Measurements from ENCODE around the gene SLX4.

The SLX4 gene

DNA sequence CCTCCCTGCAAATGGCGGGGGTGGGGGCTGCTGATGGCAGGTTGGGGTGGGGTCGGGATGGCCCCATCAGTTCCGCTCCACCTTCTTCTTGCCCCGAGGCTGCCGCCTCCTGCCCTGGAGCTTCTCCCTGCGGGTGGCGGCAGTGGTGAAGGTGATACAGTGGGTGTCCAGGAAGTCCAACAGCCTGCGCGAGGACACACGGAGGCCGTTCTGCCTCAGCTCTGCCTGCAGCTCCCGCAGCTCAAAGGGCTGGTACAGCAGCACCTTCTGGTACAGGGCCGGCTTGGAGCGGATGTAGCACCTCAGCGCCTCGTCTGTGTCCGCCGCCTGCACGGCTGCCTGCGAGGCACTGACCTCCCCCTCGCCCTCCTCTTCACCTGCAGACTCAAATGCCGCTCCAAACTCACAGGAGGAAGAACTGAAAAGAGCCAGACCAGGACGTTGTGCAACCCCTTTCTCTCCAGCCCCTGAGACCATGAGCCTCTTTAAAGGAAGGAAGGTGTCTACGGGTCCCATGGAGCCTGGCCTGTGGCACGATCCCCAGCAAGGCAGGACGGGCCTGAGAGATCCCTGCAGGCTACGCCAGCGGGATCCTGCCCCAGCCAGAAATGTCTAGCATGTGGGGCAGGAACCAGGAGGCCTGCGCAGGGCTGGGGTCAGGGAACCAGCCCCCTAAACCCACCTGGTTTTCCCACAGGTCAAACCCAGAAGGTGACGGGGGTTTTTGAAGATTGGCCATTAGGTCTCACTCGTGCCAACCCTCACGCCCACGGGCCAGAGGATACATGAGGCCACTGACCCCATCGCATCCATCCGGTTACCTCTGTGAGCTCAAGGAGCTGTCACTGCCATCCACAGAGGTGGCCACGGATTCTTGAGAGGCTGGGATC is 28.9 kb downstream of the SLX4 start:
- Histone ChIP-seq H3K4me3 (no peak overlapping the region), H3K4me1 (peaks cover 0 to 8% (median 3%) of the 10 kb centered on the region in 4 donors), H3K36me3 (peaks cover 6 to 45% (median 21%) of the 10 kb centered on the region in 3 donors), H3K27ac (no peak overlapping the region), H3K27me3 (peaks cover 0 to 14% of the 10 kb centered on the region in 2 donors), H3K9me3 (no peaks in the 10 kb centered on the region)
- DNase-seq: no peak
- no peak for TF ChIP-seq CTCF (IDR thresholded peaks at IDR 0.05)
- intact Hi-C loops (cut with DNase I; ENCODE audit: low total_unique reads): no loop called here

DNA sequence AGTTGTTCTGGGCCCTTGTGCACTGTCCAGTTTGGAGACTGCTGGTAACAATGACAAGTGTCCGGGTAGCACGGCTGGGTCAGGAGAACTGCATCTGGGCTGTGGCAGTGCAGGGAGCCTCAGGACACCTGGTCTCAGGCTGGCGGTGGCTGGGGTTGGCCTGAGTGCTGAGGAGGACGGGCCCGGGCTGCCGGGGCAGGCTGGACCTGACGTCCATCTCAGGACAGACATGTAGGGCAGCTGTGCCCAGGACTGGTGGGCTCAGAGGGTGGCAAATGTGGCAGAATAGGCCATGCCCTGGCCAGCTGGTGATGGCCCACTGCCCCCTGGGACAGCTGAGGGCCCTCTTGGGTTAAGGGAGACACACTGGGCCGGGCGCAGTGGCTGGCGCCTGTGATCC is 30.0 kb downstream of the SLX4 start:
- H3K4me3 ChIP-seq: no peak overlapping the region
- intact Hi-C loops (cut with DNase I; ENCODE audit: low total_unique reads): no loop called here
- peaks cover 6 to 33% (median 21%) of the 10 kb centered on the region in 3 donors for H3K36me3 ChIP-seq
- DNase-seq: no peak
- no peak overlapping the region for H3K27ac ChIP-seq
- TF ChIP-seq CTCF (IDR thresholded peaks at IDR 0.05): no peak
- H3K9me3 ChIP-seq: no peaks in the 10 kb centered on the region
- H3K27me3 ChIP-seq: peaks cover 0 to 23% of the 10 kb centered on the region in 2 donors
- H3K4me1 ChIP-seq: peaks cover 0 to 8% (median 3%) of the 10 kb centered on the region in 4 donors

GRCh38 chr16:3580686-3581085 is 30.7 kb downstream of the SLX4 start:
- Histone ChIP-seq H3K27me3 (peaks cover 0 to 27% of the 10 kb centered on the region in 2 donors), H3K36me3 (peaks cover 6 to 31% (median 21%) of the 10 kb centered on the region in 3 donors), H3K9me3 (no peaks in the 10 kb centered on the region), H3K4me3 (no peak overlapping the region), H3K4me1 (peaks cover 0 to 8% (median 3%) of the 10 kb centered on the region in 4 donors), H3K27ac (no peak overlapping the region)
- TF ChIP-seq CTCF (IDR thresholded peaks at IDR 0.05): no peak
- intact Hi-C loops (cut with DNase I; ENCODE audit: low total_unique reads): no loop called here
- no peak for DNase-seq

- peaks cover 6 to 31% (median 21%) of the 10 kb centered on the region in 3 donors for H3K36me3 ChIP-seq
- no peak overlapping the region for H3K4me3 ChIP-seq
- TF ChIP-seq CTCF (IDR thresholded peaks at IDR 0.05): no peak
- H3K27ac ChIP-seq: no peak overlapping the region
- no peaks in the 10 kb centered on the region for H3K9me3 ChIP-seq
- peaks cover 0 to 27% of the 10 kb centered on the region in 2 donors for H3K27me3 ChIP-seq
- peaks cover 0 to 8% (median 3%) of the 10 kb centered on the region in 4 donors for H3K4me1 ChIP-seq
- no peak for DNase-seq
- intact Hi-C loops (cut with DNase I; ENCODE audit: low total_unique reads): no loop called here
These were observed 31.2 kb downstream of the SLX4 start for GRCh38 chr16:3580251-3580651.

DNA sequence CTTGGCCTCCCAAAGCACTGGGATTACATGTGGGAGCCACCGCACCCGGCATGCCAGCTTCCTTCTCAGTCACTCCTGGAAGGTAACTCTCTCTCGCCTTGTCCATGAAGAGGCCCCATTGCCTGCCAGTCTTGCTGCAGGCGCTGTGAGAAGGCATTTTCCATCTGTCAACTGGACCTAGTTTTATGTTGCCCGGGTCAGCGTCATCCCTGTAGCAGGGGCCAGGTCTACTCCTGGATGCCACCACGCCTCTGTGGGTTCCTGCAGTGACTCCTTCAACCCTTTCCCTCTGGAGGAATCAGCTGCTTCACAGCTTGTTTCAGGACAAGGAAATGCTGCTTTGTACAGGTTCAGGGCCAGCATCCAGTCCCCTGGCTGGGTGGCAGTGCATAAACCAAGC is 31.6 kb downstream of the SLX4 start:
- Histone ChIP-seq H3K27ac (no peak overlapping the region), H3K9me3 (no peaks in the 10 kb centered on the region), H3K4me1 (peaks cover 0 to 8% (median 3%) of the 10 kb centered on the region in 4 donors), H3K4me3 (no peak overlapping the region), H3K27me3 (peaks cover 0 to 27% of the 10 kb centered on the region in 2 donors), H3K36me3 (peaks cover 6 to 30% (median 21%) of the 10 kb centered on the region in 3 donors)
- no peak for TF ChIP-seq CTCF (IDR thresholded peaks at IDR 0.05)
- intact Hi-C loops (cut with DNase I; ENCODE audit: low total_unique reads): no loop called here
- no peak for DNase-seq
